BJ (cell line): ENCODE data around the gene DDX31. TPM values are rescaled to one million over a fixed set of nuclear protein-coding genes. Genes with fewer than 3 reads are reported as not detected.

Experiments used
- CTCF ChIA-PET: fragments of 350-600 bp; formaldehyde crosslinking; extraction: SDS; loops from one replicate; lab custom pipeline; 2021; ENCODE audit warnings: antibody characterized with exemption, inconsistent platforms; lab: Yijun Ruan, JAX
- POLR2A ChIA-PET: fragments of 300-600 bp; sonication (Branson Sonifier 250); formaldehyde crosslinking; extraction: SDS; loops from one replicate; lab custom pipeline; 2021; ENCODE audit warnings: antibody characterized with exemption; lab: Charles Lee
- DNase-seq: peaks from one replicate; pipeline ENCODE4 v3.0.0-alpha.2; 2011; ENCODE audit warnings: low read depth
- H3K27me3 ChIP-seq: 2 replicates; pipeline ENCODE4 v1.6.0; 2011; ENCODE audit warnings: low read length; ENCODE audit not compliant: control insufficient read depth, insufficient read depth
- H3K36me3 ChIP-seq: 2 replicates; pipeline ENCODE4 v1.5.1; 2011; ENCODE audit warnings: low read length; ENCODE audit not compliant: control insufficient read depth, insufficient read depth
- H3K4me3 ChIP-seq: 2 replicates; pipeline ENCODE4 v1.5.1; 2011; ENCODE audit warnings: low read depth, mild to moderate bottlenecking, control low read depth, low read length
- polyA plus RNA-seq: library from polyadenylated mRNA; depleted of rRNA; stranded (reverse); fragments of >200 nt; gene quantifications from 2 replicates; pipeline ENCODE4 v1.2.3, GENCODE V29; 2011
- TF ChIP-seq, protein P1 (sequence below): IDR thresholded peaks from 2 replicates; pipeline ENCODE4 v1.5.1; 2011; ENCODE audit warnings: low read depth, mild to moderate bottlenecking, control low read depth, inconsistent platforms, low read length, moderate library complexity; ENCODE audit not compliant: insufficient read depth

Gene DDX31
- polyA plus RNA-seq, 1 experiment: 12.3 TPM

DNA sequence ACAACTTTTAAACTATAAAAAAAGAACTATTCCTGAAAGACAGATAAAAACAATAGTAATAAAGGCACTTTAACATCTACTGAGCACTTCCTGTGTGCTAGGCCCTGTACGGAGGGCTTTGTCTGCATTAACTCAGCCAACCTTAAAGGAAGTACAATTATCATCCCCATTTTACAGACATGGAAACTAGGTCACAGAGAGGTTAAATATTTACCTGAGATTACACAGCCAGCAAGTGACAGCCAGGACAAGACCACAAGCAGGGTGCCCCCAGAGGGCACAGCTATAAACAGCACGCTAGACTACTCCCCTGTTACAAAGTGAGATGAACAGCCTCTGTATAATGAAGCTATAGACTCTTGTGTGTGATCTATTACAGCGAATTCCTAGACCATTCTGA, 25.5 kb downstream of the DDX31 start:
- no peaks in the 10 kb centered on the region for H3K27me3 ChIP-seq
- H3K4me3 ChIP-seq: no peak overlapping the region
- DNase-seq: no peak
- TF ChIP-seq, protein P1, sequence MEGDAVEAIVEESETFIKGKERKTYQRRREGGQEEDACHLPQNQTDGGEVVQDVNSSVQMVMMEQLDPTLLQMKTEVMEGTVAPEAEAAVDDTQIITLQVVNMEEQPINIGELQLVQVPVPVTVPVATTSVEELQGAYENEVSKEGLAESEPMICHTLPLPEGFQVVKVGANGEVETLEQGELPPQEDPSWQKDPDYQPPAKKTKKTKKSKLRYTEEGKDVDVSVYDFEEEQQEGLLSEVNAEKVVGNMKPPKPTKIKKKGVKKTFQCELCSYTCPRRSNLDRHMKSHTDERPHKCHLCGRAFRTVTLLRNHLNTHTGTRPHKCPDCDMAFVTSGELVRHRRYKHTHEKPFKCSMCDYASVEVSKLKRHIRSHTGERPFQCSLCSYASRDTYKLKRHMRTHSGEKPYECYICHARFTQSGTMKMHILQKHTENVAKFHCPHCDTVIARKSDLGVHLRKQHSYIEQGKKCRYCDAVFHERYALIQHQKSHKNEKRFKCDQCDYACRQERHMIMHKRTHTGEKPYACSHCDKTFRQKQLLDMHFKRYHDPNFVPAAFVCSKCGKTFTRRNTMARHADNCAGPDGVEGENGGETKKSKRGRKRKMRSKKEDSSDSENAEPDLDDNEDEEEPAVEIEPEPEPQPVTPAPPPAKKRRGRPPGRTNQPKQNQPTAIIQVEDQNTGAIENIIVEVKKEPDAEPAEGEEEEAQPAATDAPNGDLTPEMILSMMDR: no peak
- ChIA-PET CTCF (interaction anchor here (2.5 kb wide), 1 partner anchor 13 kb away, joined by 7 read pairs; no protein-coding TSS in a partner anchor), POLR2A (no interaction called here)
- H3K36me3 ChIP-seq: peaks cover 15% of the 10 kb centered on the region

DNA sequence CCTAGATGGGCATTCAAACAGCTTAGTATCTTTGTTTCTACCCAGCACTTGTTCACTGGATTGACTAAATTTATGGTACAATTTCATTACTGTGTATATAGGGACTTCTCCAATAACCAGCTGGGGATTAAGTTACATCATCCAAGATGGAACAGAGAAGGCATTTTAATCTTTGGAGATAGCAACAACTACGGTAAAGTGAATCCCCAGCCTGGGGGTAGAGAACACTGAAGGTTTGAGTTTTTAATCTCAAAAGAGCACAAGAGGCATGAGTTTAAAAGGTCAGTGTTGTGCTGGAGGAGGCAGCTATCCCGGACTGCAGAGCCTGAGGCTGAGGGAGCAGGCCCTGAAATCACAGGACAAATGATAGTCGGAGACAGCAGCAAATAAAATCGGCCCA, 28.6 kb downstream of the DDX31 start:
- POLR2A ChIA-PET: no interaction called here
- TF ChIP-seq, protein P1: no peak
- Histone ChIP-seq H3K4me3 (no peak overlapping the region), H3K36me3 (peaks cover 9% of the 10 kb centered on the region), H3K27me3 (no peaks in the 10 kb centered on the region)
- DNase-seq: no peak
- CTCF ChIA-PET: interaction anchor here (1.1 to 1.4 kb wide), 2 partner anchors 11 to 17 kb away, joined by 3 read pairs; no protein-coding TSS in a partner anchor

DNA sequence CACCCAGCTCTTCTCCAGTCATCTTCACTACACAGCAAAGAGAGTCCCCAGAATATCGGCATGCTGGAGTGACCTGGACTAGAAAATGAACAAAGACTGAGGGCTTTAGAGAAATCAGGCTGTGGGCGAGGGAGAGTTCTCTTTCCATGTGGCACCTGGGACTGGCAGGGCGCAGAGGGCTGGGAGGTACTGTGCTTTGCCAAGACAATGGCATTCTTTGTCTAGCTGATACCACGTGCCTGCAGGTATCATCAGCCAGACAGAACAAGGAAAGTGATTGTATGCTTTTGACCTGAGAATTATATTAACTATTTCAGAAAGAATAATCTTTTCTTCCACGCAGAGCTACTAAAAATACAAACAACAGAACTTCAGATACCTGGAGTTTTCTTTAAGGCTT, 30.5 kb downstream of the DDX31 start:
- DNase-seq: no peak
- Histone ChIP-seq H3K36me3 (0 out of 2 replicates have a peak, but pooled peaks cover 1% of the 10 kb centered on the region), H3K27me3 (no peaks in the 10 kb centered on the region), H3K4me3 (no peak overlapping the region)
- ChIA-PET POLR2A (no interaction called here), CTCF (no interaction called here)
- TF ChIP-seq, protein P1: no peak

DNA sequence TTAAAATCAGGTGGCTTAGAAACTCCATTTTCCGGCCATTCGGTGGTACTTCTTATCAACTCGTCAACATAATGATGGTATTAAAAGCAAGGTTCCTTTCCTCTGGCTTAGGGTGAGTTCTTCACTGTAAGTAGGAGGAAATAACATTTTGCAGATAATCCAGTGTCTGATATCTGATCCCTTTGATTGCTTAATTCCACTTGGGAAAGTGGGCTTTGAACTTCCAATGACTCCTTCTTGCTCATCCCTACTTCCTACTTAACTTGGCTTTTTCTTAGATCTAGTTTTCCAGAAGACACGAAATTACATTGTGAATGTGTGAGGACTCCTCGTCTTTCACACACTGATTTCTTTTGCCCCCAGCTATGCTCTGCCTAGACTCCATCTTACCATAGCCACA, 31.5 kb downstream of the DDX31 start:
- ChIA-PET CTCF (no interaction called here), POLR2A (no interaction called here)
- Histone ChIP-seq H3K4me3 (no peak overlapping the region), H3K36me3 (0 out of 2 replicates have a peak, but pooled peaks cover 1% of the 10 kb centered on the region), H3K27me3 (no peaks in the 10 kb centered on the region)
- TF ChIP-seq, protein P1: no peak
- DNase-seq: no peak

DNA sequence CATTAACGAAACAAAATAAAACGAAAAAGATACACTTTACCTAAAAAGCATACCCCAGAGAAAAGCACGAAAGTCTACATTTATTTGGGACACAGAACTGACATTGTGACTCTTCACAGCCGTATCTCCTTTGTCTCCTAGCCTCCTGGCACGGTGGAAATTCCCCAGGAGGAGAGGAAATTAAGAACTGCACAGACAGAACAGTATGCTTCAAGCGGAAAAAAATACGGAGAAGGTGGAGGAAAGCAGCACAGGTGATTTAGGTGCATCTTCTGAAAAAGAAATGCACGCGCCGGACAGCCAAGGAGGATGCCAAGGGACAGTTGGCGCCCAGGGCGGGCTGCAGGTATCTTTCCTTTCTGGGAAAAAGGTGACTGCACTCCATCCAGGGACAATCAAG, 32.0 kb downstream of the DDX31 start:
- no peak for DNase-seq
- H3K36me3 ChIP-seq: 0 out of 2 replicates have a peak, but pooled peaks cover 1% of the 10 kb centered on the region
- CTCF ChIA-PET: no interaction called here
- TF ChIP-seq, protein P1: no peak
- POLR2A ChIA-PET: no interaction called here
- no peaks in the 10 kb centered on the region for H3K27me3 ChIP-seq
- no peak overlapping the region for H3K4me3 ChIP-seq
